Measurements from ENCODE around the gene HMCN2.

GRCh38 chr9:130452835-130453234 is 187.3 kb downstream of the HMCN2 start:
- no peak for TF ChIP-seq EZH2phosphoT487 (IDR thresholded peaks at IDR 0.05; ENCODE audit: low read length)
- no peak for TF ChIP-seq CTCF (IDR thresholded peaks at IDR 0.05; ENCODE audit: low read length)
- TF ChIP-seq EZH2 (optimal IDR thresholded peaks at IDR 0.05; ENCODE audit: low read depth, low read length), result no peak
